Epithelial cell of proximal tubule (primary cell): ENCODE results near the gene PHF23. TPM values are rescaled to one million over a fixed set of nuclear protein-coding genes. Genes with fewer than 3 reads are reported as not detected.
"Not testable (repeated sequence)": the region's sequence is repeated elsewhere in the genome, so short reads cannot be mapped to it uniquely, and the experiment has no call there.

Experiments used
- DNase-seq: peaks from one replicate; pipeline ENCODE4 v3.0.0-alpha.2; 2011; ENCODE audit warnings: low read depth
- H3K4me3 ChIP-seq: 2 replicates; pipeline ENCODE4 v1.5.1; 2011; ENCODE audit warnings: low read depth, mild to moderate bottlenecking, low read length
- CTCF ChIP-seq: conservative IDR thresholded peaks from 2 replicates; pipeline ENCODE4 v1.5.1; 2012; ENCODE audit warnings: low read depth, mild to moderate bottlenecking, low read length
- total RNA-seq: library from RNA; depleted of rRNA; stranded (reverse); fragments of >200 nt; gene quantifications from 2 replicates; pipeline ENCODE4 v1.2.3, GENCODE V29; 2015

Gene PHF23
- total RNA-seq, 1 donor from 2014 or later, result 27.1 TPM

- no peak for DNase-seq
- TF ChIP-seq CTCF, result no peak
- peak overlapping the region; percentile 73 for H3K4me3 ChIP-seq
Measured at GRCh38 chr17:7249830-7250229, 10.6 kb upstream of the PHF23 start.

- H3K4me3 ChIP-seq, result no peak overlapping the region
- DNase-seq, result no peak
- no peak for TF ChIP-seq CTCF
Measured at GRCh38 chr17:7249214-7249613, 10.0 kb upstream of the PHF23 start.

- no peak for DNase-seq
- TF ChIP-seq CTCF, result no peak
- no peak overlapping the region for H3K4me3 ChIP-seq
Measured at GRCh38 chr17:7248796-7249195, 9.5 kb upstream of the PHF23 start.

- H3K4me3 ChIP-seq, result no peak overlapping the region
- no peak for TF ChIP-seq CTCF
- no peak for DNase-seq
Measured at GRCh38 chr17:7246779-7247178, 7.5 kb upstream of the PHF23 start.

- DNase-seq, H3K4me3 ChIP-seq: not testable (repeated sequence)
Measured at GRCh38 chr17:7243838-7244237, 4.6 kb upstream of the PHF23 start.

GRCh38 chr17:7243453-7243729 is 4.1 kb upstream of the PHF23 start:
- TF ChIP-seq CTCF, result no peak
- peak overlapping the region; percentile 82 for H3K4me3 ChIP-seq
- DNase-seq, result no peak

GRCh38 chr17:7242717-7243452 is 3.6 kb upstream of the PHF23 start:
- DNase-seq, result peak; percentile 91
- no peak for TF ChIP-seq CTCF
- peak overlapping the region; percentile 82 for H3K4me3 ChIP-seq
